K562 (cell line): ENCODE results near the gene CSTF2T. TPM values are rescaled to one million over a fixed set of nuclear protein-coding genes. Genes with fewer than 3 reads are reported as not detected.

Experiments
- ATAC-seq: fragments of 200-7000 bp; cut with Tn5 transposase; 3 replicates; pipeline ENCODE4 v1.9.1; 2020; ENCODE audit warnings: moderate library complexity
- BruUV-seq: library from RNA; stranded (reverse); fragments of 400-500 nt; replicated peaks from 2 replicates; lab custom pipeline; 2021; lab: Mats Ljungman, UMichigan
- CTCF ChIA-PET: fragments of 300-600 bp; formaldehyde crosslinking; extraction: SDS; loops from one replicate; lab custom pipeline; 2021; ENCODE audit warnings: low intra/inter-chr PET ratio; lab: Yijun Ruan, JAX
- POLR2A ChIA-PET: fragments of 300-600, 350-650 bp; sonication (Branson Sonifier 250); formaldehyde crosslinking; extraction: SDS; loops from one replicate; lab custom pipeline; 2021; ENCODE audit warnings: antibody characterized with exemption, inconsistent platforms; lab: Yijun Ruan, JAX
- DNase-seq, 4 experiments: peaks; one replicate each; pipeline versions ENCODE4 v3.0.0 to v3.0.0-alpha.2; 2011 to 2018; ENCODE audit warnings: low spot score in 3 of 4, mixed read lengths in 3 of 4; ENCODE audit errors: extremely low read depth in 1 of 4
- FAIRE-seq: peaks from 2 replicates; lab custom pipeline; 2011; peaks lifted over from hg19 to GRCh38; lab: Jason Lieb, UNC
- H2AFZ ChIP-seq: 2 replicates; pipeline ENCODE4 v1.6.0; 2011; ENCODE audit warnings: low read depth, low read length, control low read depth, inconsistent platforms
- H3K27ac ChIP-seq: fragments of 200-600 bp; 3 replicates; pipeline ENCODE4 v1.8.0; 2011; ENCODE audit warnings: low read depth, mild to moderate bottlenecking, control low read depth, inconsistent platforms, low read length, moderate library complexity, mixed read lengths; ENCODE audit errors: extremely low read depth
- H3K27me3 ChIP-seq, 2 experiments: fragments of 300-600 bp in 1 of 2; 2 replicates in 1 of 2; 3 replicates in 1 of 2; pipeline versions ENCODE4 v1.6.0 to v1.8.0; 2011; ENCODE audit warnings: inconsistent platforms in 2 of 2, low read length in 2 of 2, mild to moderate bottlenecking in 1 of 2, mixed read lengths in 1 of 2, moderate library complexity in 1 of 2; ENCODE audit not compliant: control insufficient read depth in 2 of 2, insufficient read depth in 2 of 2
- H3K36me3 ChIP-seq: fragments of 300-600 bp; 3 replicates; pipeline ENCODE4 v1.8.0; 2011; ENCODE audit warnings: mild to moderate bottlenecking, low read length, inconsistent platforms; ENCODE audit not compliant: control insufficient read depth, insufficient read depth
- H3K4me1 ChIP-seq, 2 experiments: fragments of 200-600 bp in 1 of 2; replicated peaks in 1 of 2; 2 replicates in 1 of 2; 3 replicates in 1 of 2; pipeline versions ENCODE4 v1.5.1 to v1.8.0; 2011; ENCODE audit warnings: inconsistent platforms in 2 of 2, low read length in 2 of 2, mild to moderate bottlenecking in 1 of 2, mixed read lengths in 1 of 2, moderate library complexity in 1 of 2; ENCODE audit not compliant: control insufficient read depth in 2 of 2, insufficient read depth in 2 of 2
- H3K4me2 ChIP-seq: 2 replicates; pipeline ENCODE4 v1.6.1; 2011; ENCODE audit warnings: low read length, control low read depth, inconsistent platforms, mixed read lengths; ENCODE audit not compliant: insufficient read depth
- H3K4me3 ChIP-seq: fragments of 200-600 bp; sonication (generic), shearing (Covaris generic); 2 replicates; pipeline ENCODE4 v1.5.1; 2016; ENCODE audit warnings: control low read depth, inconsistent platforms
- H3K79me2 ChIP-seq: fragments of 200-600 bp; 3 replicates; pipeline ENCODE4 v1.8.0; 2011; ENCODE audit warnings: low read length, inconsistent platforms; ENCODE audit not compliant: control insufficient read depth, insufficient read depth
- H3K9ac ChIP-seq, 2 experiments: 2 replicates each; pipeline versions ENCODE4 v1.6.0 to v1.6.1; 2011; ENCODE audit warnings: low read depth in 2 of 2, low read length in 2 of 2, control low read depth in 1 of 2, inconsistent platforms in 1 of 2, mild to moderate bottlenecking in 1 of 2, mixed read lengths in 1 of 2; ENCODE audit not compliant: insufficient read depth in 1 of 2
- H3K9me1 ChIP-seq: one replicate; pipeline ENCODE4 v1.6.0; 2011; ENCODE audit warnings: inconsistent platforms, mild to moderate bottlenecking, low read length, moderate library complexity; ENCODE audit not compliant: control insufficient read depth, insufficient read depth
- H3K9me3 ChIP-seq: replicated peaks from 2 replicates; pipeline ENCODE4 v1.5.1; 2011; ENCODE audit warnings: low read depth, low read length, inconsistent platforms; ENCODE audit not compliant: control insufficient read depth, insufficient read depth
- H4K20me1 ChIP-seq: replicated peaks from 2 replicates; pipeline ENCODE4 v1.6.1; 2011; ENCODE audit warnings: low read length, inconsistent platforms, mixed read lengths; ENCODE audit not compliant: control insufficient read depth, insufficient read depth
- AFF4 ChIP-seq: sonication (generic); formaldehyde crosslinking; IDR thresholded peaks from 2 replicates; pipeline ENCODE4 v1.8.0; 2023; ENCODE audit warnings: mild to moderate bottlenecking, missing genetic modification reagents
- ARID3A ChIP-seq: IDR thresholded peaks from 2 replicates; pipeline ENCODE4 v1.6.1; 2012; ENCODE audit warnings: low read depth, low read length, improper control_type of control experiment, borderline replicate concordance
- DEAF1 ChIP-seq: fragments of 450-650 bp; formaldehyde crosslinking; IDR thresholded peaks from 2 replicates; pipeline ENCODE4 v1.4.0; 2020; ENCODE audit warnings: mild to moderate bottlenecking, moderate library complexity
- E2F5 ChIP-seq: sonication (generic); formaldehyde crosslinking; IDR thresholded peaks from 2 replicates; pipeline ENCODE4 v1.8.0; 2022; ENCODE audit warnings: mild to moderate bottlenecking, missing genetic modification reagents
- GABPA ChIP-seq: fragments of 200-800 bp; sonication (Bioruptor generic); conservative IDR thresholded peaks from 2 replicates; pipeline ENCODE4 v1.6.1; 2016; ENCODE audit warnings: low read depth, missing genetic modification characterization, missing compliant biosample characterization
- KAT8 ChIP-seq: fragments of 450-650 bp; IDR thresholded peaks from 2 replicates; pipeline ENCODE4 v1.6.1; 2016; ENCODE audit warnings: low read depth, mild to moderate bottlenecking
- XRCC4 ChIP-seq: IDR thresholded peaks from one replicate; pipeline ENCODE4 v1.6.1; 2011; ENCODE audit not compliant: insufficient read depth, insufficient read length; ENCODE audit errors: extremely low read depth
- ZNF830 ChIP-seq: fragments of 250-450 bp; sonication (Bioruptor Pico); IDR thresholded peaks from 2 replicates; pipeline ENCODE4 v1.5.0; 2021; ENCODE audit warnings: mild to moderate bottlenecking
- WGBS: fragments of 100-300 bp; shearing (Covaris generic); methylation state at CpG from one replicate; pipeline ENCODE4 v1.1.6; 2016; ENCODE audit warnings: low coverage, mixed read lengths; ENCODE audit not compliant: insufficient coverage; ENCODE audit errors: missing lambda C conversion rate; 5-methylcytosine and 5-hydroxymethylcytosine counted together
- in situ Hi-C: fragments of 300-500 bp; cut with MboI; formaldehyde crosslinking; loops from 4 replicates; pipeline ENCODE4 v1.15.0; 2018; ENCODE audit warnings: inconsistent platforms, mixed read lengths
- intact Hi-C: fragments of 100-400 bp; cut with micrococcal nuclease; formaldehyde crosslinking; loops from 2 replicates; pipeline ENCODE4 v1.14.2; 2022
- polyA plus RNA-seq, 8 experiments: library from polyadenylated mRNA; depleted of rRNA in 4 of 8; stranded (reverse) in 5 of 8; unstranded in 3 of 8; fragments of >200 nt; fragmentation: Nextera tagmentation in 2 of 8; fragmentation: Illumina TruSeq in 1 of 8; extraction: Ambion mirVana in 2 of 8; extraction: Trizol in 1 of 8; gene quantifications; 2 replicates each; pipeline versions ENCODE4 v1.2.1 to v1.2.3, GENCODE V29; 2011 to 2014; ENCODE audit warnings: inconsistent platforms in 1 of 8, missing spikeins in 1 of 8
- total RNA-seq, 7 experiments: library from RNA; depleted of rRNA in 6 of 7; stranded (reverse); fragments of >200 nt in 6 of 7; fragmentation: Illumina TruSeq in 2 of 7; extraction: Trizol in 2 of 7; gene quantifications; 2 replicates each; pipeline versions ENCODE4 v1.2.1 to v1.2.3, GENCODE V29; 2011 to 2021; ENCODE audit warnings: low replicate concordance in 1 of 7

The CSTF2T gene
- total and polyA plus RNA-seq, 9 of the 15 experiments (the other 6 are each of a cell fraction or from before 2014, with no cell fraction given), result 10.3 to 32.4 (median 24.2) TPM

GRCh38 chr10:51656503-51656902 lies 42.9 kb downstream of the CSTF2T start (continued):
- no peak for TF ChIP-seq DEAF1 (CRISPR knock-in tag)
- no peak for TF ChIP-seq ZNF830 (CRISPR knock-in tag)

- WGBS, result 0% methylated on average over 1 of the region's 1 CpG
- Histone ChIP-seq H3K9me1 (no peaks in the 10 kb centered on the region), H3K27me3 (no peaks in the 10 kb centered on the region), H3K27ac (no peak overlapping the region), H3K79me2 (no peaks in the 10 kb centered on the region), H3K36me3 (no peaks in the 10 kb centered on the region), H3K4me1 (no peaks in the 10 kb centered on the region), H4K20me1 (no peaks in the 10 kb centered on the region), H2AFZ (no peak overlapping the region), H3K4me2 (no peak overlapping the region), H3K9ac (no peak overlapping the region), H3K9me3 (no peaks in the 10 kb centered on the region), H3K4me3 (no peak overlapping the region)
- ATAC-seq, result no peak
- BruUV-seq, result no TSS peak
- intact Hi-C loops, result no loop called here
- ChIA-PET POLR2A (interaction anchor here (0.5 kb wide), 1 partner anchor 9 kb away, joined by 3 read pairs; no protein-coding TSS in a partner anchor), CTCF (no interaction called here)
- no peak for FAIRE-seq
- no peak for TF ChIP-seq AFF4 (CRISPR knock-in tag)
- TF ChIP-seq ARID3A, result no peak
- no peak for TF ChIP-seq GABPA (tag)
- TF ChIP-seq XRCC4, result no peak
- no peak for TF ChIP-seq E2F5
- no peak for TF ChIP-seq KAT8
- DNase-seq, result no peak
- in situ Hi-C loops, result no loop called here
Observed at GRCh38 chr10:51654918-51655317, 44.5 kb downstream of the CSTF2T start.
